Upper lobe of right lung (tissue), 1 donor: ENCODE results near the gene ZNF600. TPM values are rescaled to one million over a fixed set of nuclear protein-coding genes. Genes with fewer than 3 reads are reported as not detected.
"Not testable (repeated sequence)": the region's sequence is repeated elsewhere in the genome, so short reads cannot be mapped to it uniquely, and the experiment has no call there.

Source experiments
- ATAC-seq: fragments of 200-7000 bp; cut with Tn5 transposase; one replicate; pipeline ENCODE4 v1.9.1; 2020; ENCODE audit warnings: mild to moderate bottlenecking, moderate library complexity
- DNase-seq: peaks from one replicate; pipeline ENCODE4 v3.0.0-alpha.2; 2020
- H3K27ac ChIP-seq: fragments of 200-600 bp; one replicate; pipeline ENCODE4 v1.8.0; 2022
- H3K27me3 ChIP-seq: fragments of 200-600 bp; one replicate; pipeline ENCODE4 v1.8.0; 2022; ENCODE audit warnings: mild to moderate bottlenecking
- H3K36me3 ChIP-seq: fragments of 200-600 bp; one replicate; pipeline ENCODE4 v1.8.0; 2022
- H3K4me1 ChIP-seq: fragments of 200-600 bp; one replicate; pipeline ENCODE4 v1.8.0; 2022
- H3K4me3 ChIP-seq: fragments of 200-600 bp; one replicate; pipeline ENCODE4 v1.8.0; 2022; ENCODE audit warnings: mild to moderate bottlenecking
- H3K9me3 ChIP-seq: fragments of 200-600 bp; one replicate; pipeline ENCODE4 v1.8.0; 2022
- CTCF ChIP-seq: fragments of 200-600 bp; IDR thresholded peaks from one replicate; pipeline ENCODE4 v1.8.0; 2022; ENCODE audit warnings: antibody characterized with exemption
- intact Hi-C: fragments of 100-400 bp; cut with DNase I; formaldehyde crosslinking; loops from one replicate; pipeline ENCODE4 v1.11.0; 2022
- total RNA-seq: library from RNA; stranded (reverse); fragmentation: NEBNext Ultra II Directional; extraction: Animal tissue kit (Norgen Biotek cat#: 25700); gene quantifications from one replicate; pipeline ENCODE4 v1.2.1, GENCODE V29; 2021
- donor health status: DM: no; HTN: yes; CAD: no; lungs with severe emphysema.

Gene ZNF600
- total RNA-seq, 1 donor from 2014 or later, result 13.1 TPM

GRCh38 chr19:52724701-52725514 is 61.7 kb downstream of the ZNF600 start:
- DNase-seq (no peak), ATAC-seq (no peak)
- intact Hi-C loops, result no loop called here
- peaks cover 22% of the 10 kb centered on the region for H3K36me3 ChIP-seq
- H3K9me3 ChIP-seq, result no peaks in the 10 kb centered on the region
- H3K4me1 ChIP-seq, result no peaks in the 10 kb centered on the region
- H3K27me3 ChIP-seq, result no peaks in the 10 kb centered on the region
- no peak for TF ChIP-seq CTCF
- no peak overlapping the region for H3K27ac ChIP-seq
- no peak overlapping the region for H3K4me3 ChIP-seq

GRCh38 chr19:52723907-52724598 is 62.5 kb downstream of the ZNF600 start:
- DNase-seq, intact Hi-C loops, H3K4me1 ChIP-seq, H3K27me3 ChIP-seq, H3K4me3 ChIP-seq, H3K9me3 ChIP-seq, ATAC-seq, H3K27ac ChIP-seq: not testable (repeated sequence)
- peaks cover 22% of the 10 kb centered on the region for H3K36me3 ChIP-seq

- Histone ChIP-seq H3K36me3 (peaks cover 9% of the 10 kb centered on the region), H3K27ac (no peak overlapping the region), H3K9me3 (no peaks in the 10 kb centered on the region), H3K4me3 (no peak overlapping the region), H3K27me3 (no peaks in the 10 kb centered on the region), H3K4me1 (no peaks in the 10 kb centered on the region)
- ATAC-seq (no peak), DNase-seq (no peak)
- intact Hi-C loops, result no loop called here
- no peak for TF ChIP-seq CTCF
Observed at GRCh38 chr19:52722062-52723003, 64.3 kb downstream of the ZNF600 start.

GRCh38 chr19:52720541-52720940 is 66.0 kb downstream of the ZNF600 start:
- H3K4me1 ChIP-seq, DNase-seq, H3K4me3 ChIP-seq, H3K27me3 ChIP-seq, H3K27ac ChIP-seq, ATAC-seq, H3K9me3 ChIP-seq, intact Hi-C loops, H3K36me3 ChIP-seq: not testable (repeated sequence)

GRCh38 chr19:52716522-52716921 is 70.1 kb downstream of the ZNF600 start:
- no peaks in the 10 kb centered on the region for H3K9me3 ChIP-seq
- intact Hi-C loops, result no loop called here
- no peak overlapping the region for H3K4me3 ChIP-seq
- peaks cover 24% of the 10 kb centered on the region for H3K36me3 ChIP-seq
- no peaks in the 10 kb centered on the region for H3K27me3 ChIP-seq
- no peak overlapping the region for H3K27ac ChIP-seq
- H3K4me1 ChIP-seq, result no peaks in the 10 kb centered on the region
- no peak for ATAC-seq
- no peak for TF ChIP-seq CTCF
- no peak for DNase-seq

GRCh38 chr19:52715902-52716301 is 70.7 kb downstream of the ZNF600 start:
- H3K27me3 ChIP-seq, DNase-seq, intact Hi-C loops, H3K9me3 ChIP-seq, ATAC-seq, H3K27ac ChIP-seq, H3K4me1 ChIP-seq, H3K4me3 ChIP-seq: not testable (repeated sequence)
- H3K36me3 ChIP-seq, result peaks cover 29% of the 10 kb centered on the region

- ATAC-seq, H3K4me1 ChIP-seq, H3K27me3 ChIP-seq, intact Hi-C loops, H3K9me3 ChIP-seq, H3K27ac ChIP-seq, H3K4me3 ChIP-seq, DNase-seq: not testable (repeated sequence)
- H3K36me3 ChIP-seq, result peaks cover 33% of the 10 kb centered on the region
Observed at GRCh38 chr19:52715330-52715729, 71.3 kb downstream of the ZNF600 start.

Other genes with a start within 250 kb of the ZNF600 start
- gene ZNF701, start 216.5 kb downstream of the ZNF600 start, total RNA-seq, result 18.5 TPM
- gene ZNF83, start 148.4 kb downstream of the ZNF600 start, total RNA-seq, result 43.7 TPM
- gene ZNF611, start 51.7 kb downstream of the ZNF600 start, total RNA-seq, result 23.2 TPM
- 18.6 TPM for gene ZNF28, start 34.8 kb upstream of the ZNF600 start, total RNA-seq
- gene ZNF468, start 70.8 kb upstream of the ZNF600 start, total RNA-seq, result 11.8 TPM
- gene ZNF320, start 110.8 kb upstream of the ZNF600 start, total RNA-seq, result 19.0 TPM
- 9.1 TPM for gene ZNF888, start 136.6 kb upstream of the ZNF600 start, total RNA-seq
- 9.8 TPM for gene ZNF816, start 176.1 kb upstream of the ZNF600 start, total RNA-seq
- not detected for gene ERVV-1, start 227.1 kb upstream of the ZNF600 start, total RNA-seq